NCI-H748 treated with DMSO at 0.1 percent for 48 hours (cell line): Measurements from ENCODE around the gene GON7.
"Not testable (repeated sequence)": the region's sequence is repeated elsewhere in the genome, so short reads cannot be mapped to it uniquely, and the experiment has no call there.

ENCODE experiments used
- DNase-seq: peaks from one replicate; lab custom pipeline; 2025; lab: John Stamatoyannopoulos, UW

Gene GON7

DNA sequence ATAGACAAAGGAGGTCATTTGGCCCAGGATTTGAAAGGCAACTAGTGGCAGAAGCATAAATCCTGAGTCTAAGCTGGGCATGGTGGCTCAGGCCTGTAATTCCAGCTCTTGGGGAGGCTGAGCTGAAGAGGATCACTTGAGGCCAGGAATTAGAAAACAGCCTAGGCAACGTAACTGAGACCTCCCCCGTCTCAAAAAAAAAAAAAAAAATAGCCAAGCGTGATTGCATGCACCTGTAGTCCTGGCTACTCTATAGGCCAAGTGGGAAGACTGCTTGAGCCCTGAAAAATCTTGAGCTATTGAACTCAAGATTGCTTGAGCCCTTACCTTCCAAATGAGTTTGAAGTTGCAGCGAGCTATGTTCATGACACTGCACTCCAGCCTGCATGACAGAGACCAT is 7.8 kb downstream of the GON7 start:
- no peak for DNase-seq

- no peak for DNase-seq
Observed at GRCh38 chr14:93195316-93195999, 11.4 kb downstream of the GON7 start.

GRCh38 chr14:93186956-93187355 is 19.9 kb downstream of the GON7 start:
- DNase-seq, result no peak

DNA sequence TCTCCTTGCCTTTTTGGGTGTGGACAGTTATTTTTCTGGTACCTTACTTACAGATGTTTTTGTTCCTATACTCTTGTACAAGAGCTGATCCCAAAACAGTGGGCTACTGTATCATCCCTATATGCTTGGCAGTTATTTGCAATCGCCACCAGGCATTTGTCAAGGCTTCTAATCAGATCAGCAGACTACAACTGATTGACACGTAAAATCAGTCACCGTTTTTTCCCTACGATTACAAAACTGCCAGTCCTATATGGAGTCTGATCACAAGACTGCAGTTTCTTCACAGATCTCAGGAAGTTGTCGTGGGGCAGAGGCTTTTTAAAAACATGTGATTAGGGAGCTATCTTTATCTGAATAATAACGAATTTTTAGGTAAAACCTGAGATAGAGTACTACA is 20.4 kb downstream of the GON7 start:
- DNase-seq, result no peak

DNA sequence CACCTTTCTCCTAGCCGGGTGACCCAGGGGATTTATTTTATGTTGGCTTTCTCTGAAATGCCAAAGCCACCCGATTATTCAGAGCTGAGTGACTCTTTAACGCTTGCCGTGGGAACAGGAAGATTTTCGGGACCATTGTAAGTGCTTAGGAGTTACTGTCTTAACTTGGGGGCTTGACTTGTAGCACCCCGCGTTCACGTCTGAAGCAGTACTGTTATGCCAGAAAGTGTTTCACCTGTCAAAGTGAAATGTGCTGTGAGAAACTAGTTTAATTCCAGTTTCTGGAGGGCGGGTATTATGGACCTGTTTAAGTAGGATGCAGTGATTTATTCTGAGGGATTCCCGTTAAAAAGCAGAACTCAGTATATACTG is 21.5 kb downstream of the GON7 start:
- DNase-seq, result peak; percentile 53

GRCh38 chr14:93184391-93185348 is 22.2 kb downstream of the GON7 start, which contains the start of the genes LYSET and MOAP1:
Gene LYSET (plus strand): TSS chr14:93185317. CDS start chr14:93185406, 89 bp downstream.
Gene MOAP1 (minus strand): TSS chr14:93184897. CDS start chr14:93184242, 655 bp downstream.
- peak; percentile 76 for DNase-seq

DNA sequence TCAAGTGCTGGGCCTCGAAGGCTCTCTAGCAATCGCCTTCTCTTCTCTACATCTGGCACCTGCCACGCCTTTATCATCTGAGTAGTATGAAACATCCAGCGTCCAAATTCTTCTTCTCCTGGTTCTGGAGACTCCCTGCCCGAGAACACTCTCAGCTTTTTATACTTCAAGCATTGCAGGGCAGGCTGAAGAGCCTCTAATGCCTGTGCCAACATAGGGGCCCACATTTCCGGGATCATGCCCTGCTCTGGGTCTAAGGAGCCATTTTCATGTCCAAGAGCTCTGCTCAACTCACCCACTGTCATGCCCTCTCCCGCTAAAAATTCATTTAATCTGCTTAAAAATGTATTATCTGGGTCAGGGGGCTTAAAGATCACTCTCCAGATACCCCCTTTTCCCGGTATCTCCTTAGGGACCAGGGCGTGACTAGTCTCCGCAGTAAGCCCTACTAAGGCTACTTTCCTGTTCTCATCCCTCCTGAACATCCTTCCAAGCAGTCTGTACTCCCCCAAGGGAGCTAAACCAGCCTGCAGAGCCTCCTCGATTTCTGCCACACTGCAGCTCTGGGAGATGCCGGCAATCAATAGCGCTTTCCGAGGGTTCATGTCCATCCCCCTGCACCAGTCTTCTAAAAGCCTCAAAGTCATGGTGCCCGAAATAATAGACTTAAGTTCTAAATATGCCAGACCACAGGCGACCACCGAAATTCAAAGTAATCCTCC is 23.1 kb downstream of the GON7 start:
- no peak for DNase-seq

DNA sequence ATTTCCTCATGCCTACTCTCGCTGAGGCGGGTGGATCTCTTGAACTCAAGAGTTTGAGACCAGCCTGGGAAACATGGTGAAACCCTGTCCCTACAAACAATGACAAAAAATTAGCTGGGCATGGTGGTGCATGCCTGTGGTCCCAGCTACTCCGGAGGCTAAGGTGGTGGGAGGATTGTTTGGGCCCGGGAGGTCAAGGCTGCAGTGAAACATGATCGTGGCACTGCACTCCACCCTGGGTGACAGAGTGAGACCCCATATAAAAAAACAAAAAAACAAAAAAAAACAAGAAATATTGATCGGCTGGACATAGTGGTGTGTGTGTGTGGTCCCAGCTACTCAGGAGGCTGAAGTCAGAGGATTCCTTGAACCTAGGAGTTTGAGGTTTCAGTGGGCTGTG is 31.4 kb downstream of the GON7 start:
- DNase-seq, result no peak

- DNase-seq, result not testable (repeated sequence)
Observed at GRCh38 chr14:93174731-93175130, 32.1 kb downstream of the GON7 start.

DNA sequence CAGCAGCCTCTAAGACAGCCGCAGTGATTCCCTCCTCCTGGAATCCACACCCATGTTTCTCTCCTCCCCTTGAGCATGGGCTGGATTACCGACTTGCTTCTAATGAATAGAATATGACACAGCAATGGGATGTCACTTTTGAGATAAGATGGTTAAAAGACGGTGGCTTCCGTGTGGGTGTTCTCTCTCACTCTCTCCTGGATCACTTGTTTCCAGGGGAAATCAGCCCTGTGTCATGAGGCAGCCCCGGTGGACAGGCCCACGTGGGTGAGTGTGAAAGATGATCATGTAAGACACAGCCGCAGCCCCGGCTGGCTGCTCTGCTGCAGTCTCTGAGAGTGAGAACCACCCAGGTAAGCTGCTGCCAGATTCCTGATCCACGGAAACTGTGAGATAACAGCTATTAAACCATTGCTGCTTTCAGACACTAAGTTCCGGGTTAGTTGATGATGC is 32.9 kb downstream of the GON7 start:
- DNase-seq, result no peak

DNA sequence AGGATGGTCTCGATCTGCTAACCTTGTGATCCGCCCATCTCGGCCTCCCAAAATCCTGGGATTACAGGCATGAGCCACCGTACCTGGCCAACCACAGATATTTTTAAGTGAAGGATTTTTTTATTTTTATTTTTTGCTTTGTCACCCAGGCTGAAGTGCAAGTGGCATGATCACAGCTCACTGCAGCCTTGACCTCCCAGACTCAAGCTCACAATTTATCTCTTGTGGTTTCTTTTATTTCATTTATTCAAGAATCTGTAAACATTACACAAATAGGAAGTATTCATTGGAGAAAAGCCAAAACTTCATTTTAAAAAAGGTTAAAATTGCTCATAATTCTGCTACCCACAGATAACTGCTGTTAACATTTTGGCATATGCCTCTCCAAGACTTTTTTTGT is 35.5 kb downstream of the GON7 start:
- DNase-seq, result no peak

- not testable (repeated sequence) for DNase-seq
Observed at GRCh38 chr14:93170141-93170540, 36.7 kb downstream of the GON7 start.

GRCh38 chr14:93169619-93170018 is 37.2 kb downstream of the GON7 start:
- not testable (repeated sequence) for DNase-seq

DNA sequence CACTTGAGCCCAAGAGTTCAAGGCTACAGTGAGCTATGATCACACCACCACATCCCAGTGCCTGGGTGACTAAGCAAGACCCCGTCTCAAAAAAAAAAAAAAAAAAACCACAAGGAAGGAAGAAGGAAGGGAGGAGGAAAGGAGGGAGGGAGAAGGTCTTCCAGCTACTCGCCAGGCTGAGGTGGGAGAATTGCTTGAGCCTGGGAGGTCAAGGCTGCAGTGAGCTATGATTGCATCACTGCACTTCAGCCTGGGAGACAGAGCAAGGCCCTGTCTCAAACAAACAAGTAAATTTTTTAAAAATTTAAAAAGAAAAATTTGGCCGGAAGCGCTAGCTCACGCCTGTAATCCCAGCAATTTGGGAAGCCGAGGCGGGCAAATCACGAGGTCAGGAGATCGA is 38.3 kb downstream of the GON7 start:
- DNase-seq, result not testable (repeated sequence)

DNA sequence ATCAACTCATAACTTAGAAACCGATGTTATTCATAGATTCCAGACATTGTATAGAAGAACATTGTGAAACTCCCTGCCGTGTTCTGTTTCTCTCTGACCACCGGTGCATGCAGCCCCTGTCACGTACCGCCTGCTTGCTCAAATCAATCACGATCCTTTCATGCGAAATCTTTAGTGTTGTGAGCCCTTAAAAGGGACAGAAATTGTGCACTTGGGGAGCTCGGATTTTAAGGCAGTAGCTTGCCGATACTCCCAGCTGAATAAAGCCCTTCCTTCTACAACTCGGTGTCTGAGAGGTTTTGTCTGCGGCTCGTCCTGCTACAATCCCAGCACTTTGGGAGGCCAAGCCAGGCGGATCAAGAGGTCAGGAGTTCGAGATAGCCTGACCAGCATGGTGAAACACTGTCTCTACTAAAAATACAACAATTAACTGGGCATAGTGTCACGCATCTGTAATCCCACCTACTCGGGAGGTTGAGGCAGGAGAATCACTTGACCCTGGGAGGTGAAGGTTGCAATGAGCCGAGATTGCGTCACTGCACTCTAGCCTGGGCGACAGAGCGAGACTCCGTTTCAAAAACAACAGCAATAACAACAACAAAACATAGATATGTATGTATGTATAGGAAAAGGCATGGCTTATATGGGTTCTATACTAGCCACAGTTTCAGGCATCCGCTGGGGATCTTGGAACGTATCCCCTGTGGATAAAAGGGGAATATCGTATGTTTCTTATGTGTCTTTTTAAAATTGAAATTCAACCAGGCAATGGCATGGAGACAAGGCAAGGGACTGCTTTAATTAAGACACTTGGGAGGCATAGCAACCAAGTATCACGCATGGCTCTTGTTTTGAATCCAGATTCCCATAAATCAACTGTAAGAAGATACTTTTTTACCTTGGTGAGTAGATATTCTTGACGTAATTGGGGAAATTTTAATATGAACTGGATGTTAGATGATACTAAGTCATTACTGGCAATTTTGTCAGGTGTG is 41.3 kb downstream of the GON7 start:
- not testable (repeated sequence) for DNase-seq

GRCh38 chr14:93163564-93163963 is 43.3 kb downstream of the GON7 start:
- DNase-seq, result no peak

DNA sequence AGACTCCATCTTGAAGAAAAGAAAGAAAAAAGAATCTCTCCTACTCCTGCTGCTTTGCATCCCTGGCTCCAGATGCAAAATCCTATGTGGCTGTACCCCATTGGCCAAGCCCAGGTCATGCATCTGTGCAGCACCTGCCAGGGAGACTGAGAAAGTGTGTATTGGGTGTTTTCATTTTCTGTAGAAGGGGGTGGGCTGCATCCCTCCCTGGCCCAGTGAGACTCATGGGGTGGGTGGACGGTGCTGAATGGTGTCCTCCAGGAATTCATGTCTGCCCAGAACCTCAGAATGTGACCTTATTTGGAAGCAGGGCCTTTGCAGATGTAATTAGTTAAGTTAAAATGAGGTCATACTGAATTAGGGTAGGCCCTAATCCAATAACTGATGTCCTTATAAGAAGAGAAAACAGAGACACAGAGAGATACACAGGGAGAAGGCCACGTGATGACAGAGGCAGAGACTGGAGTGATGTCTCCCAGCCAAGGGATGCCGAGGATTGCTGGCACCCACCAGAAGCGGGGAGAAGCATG is 45.4 kb downstream of the GON7 start:
- DNase-seq, result no peak

DNA sequence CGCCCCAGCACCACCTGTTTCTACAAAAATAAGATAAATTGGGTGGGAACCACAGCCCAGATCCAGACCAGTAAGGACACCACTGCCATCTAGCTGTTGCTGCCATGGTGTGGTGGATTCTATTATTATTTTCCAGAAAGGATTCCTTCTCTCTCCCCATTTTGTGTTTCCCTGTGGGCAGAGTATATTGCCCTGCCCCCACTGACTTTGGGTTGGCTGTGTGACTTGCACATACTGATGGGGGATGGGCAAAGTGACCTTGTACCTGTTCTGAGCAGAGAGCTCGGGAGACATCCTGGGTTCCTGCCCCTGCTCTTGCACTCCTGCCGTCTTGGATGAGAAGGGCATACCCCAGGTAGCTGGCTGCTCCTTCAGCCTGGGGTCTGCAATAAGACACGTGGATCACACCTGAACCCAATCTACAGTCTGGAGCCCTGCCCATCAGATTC is 46.5 kb downstream of the GON7 start:
- DNase-seq, result no peak

GRCh38 chr14:93159625-93160352 is 47.1 kb downstream of the GON7 start:
- not testable (repeated sequence) for DNase-seq

- DNase-seq, result not testable (repeated sequence)
Observed at GRCh38 chr14:93158349-93158748, 48.5 kb downstream of the GON7 start.
